HL-60 (cell line): Measurements from ENCODE around the gene LRP10.

Experiments used
- DNase-seq, 2 experiments: peaks; one replicate each; pipeline ENCODE4 v3.0.0-alpha.2; 2010 to 2020; ENCODE audit warnings: low read depth in 1 of 2, low spot score in 1 of 2
- H3K27ac ChIP-seq: fragments of 250-450 bp; sonication (Bioruptor Pico); replicated peaks from 2 replicates; pipeline ENCODE4 v1.5.1; 2020; ENCODE audit warnings: mild to moderate bottlenecking, moderate library complexity
- H3K27me3 ChIP-seq: fragments of 250-450 bp; sonication (Bioruptor Pico); 2 replicates; pipeline ENCODE4 v1.5.1; 2021; ENCODE audit warnings: mild to moderate bottlenecking, moderate library complexity; ENCODE audit not compliant: insufficient read depth, poor library complexity, severe bottlenecking
- H3K4me3 ChIP-seq: replicated peaks from 2 replicates; pipeline ENCODE4 v1.5.1; 2011; ENCODE audit warnings: mild to moderate bottlenecking, control low read depth, low read length; ENCODE audit not compliant: insufficient read depth
- CTCF ChIP-seq: IDR thresholded peaks from one replicate; pipeline ENCODE4 v1.5.1; 2011; ENCODE audit warnings: low read length, control low read depth, inconsistent platforms; ENCODE audit not compliant: insufficient read depth
- GABPA ChIP-seq: IDR thresholded peaks from 2 replicates; pipeline ENCODE4 v1.6.1; 2012; ENCODE audit warnings: low read depth
- POLR2AphosphoS5 ChIP-seq: IDR thresholded peaks from 2 replicates; pipeline ENCODE4 v1.6.1; 2012; ENCODE audit warnings: low read depth
- REST ChIP-seq: IDR thresholded peaks from 2 replicates; pipeline ENCODE4 v1.6.1; 2012; ENCODE audit warnings: low read depth; ENCODE audit not compliant: insufficient replicate concordance
- SPI1 ChIP-seq: IDR thresholded peaks from 2 replicates; pipeline ENCODE4 v1.6.1; 2012; ENCODE audit warnings: low read depth, mild to moderate bottlenecking, borderline replicate concordance

The LRP10 gene

GRCh38 chr14:22895402-22895801 is 23.9 kb downstream of the LRP10 start:
- Histone ChIP-seq H3K27ac (no peak overlapping the region), H3K27me3 (no peaks in the 10 kb centered on the region), H3K4me3 (no peak overlapping the region)
- TF ChIP-seq GABPA (no peak), SPI1 (no peak), POLR2AphosphoS5 (no peak), REST (no peak), CTCF (no peak)
- no peak for DNase-seq

- no peak overlapping the region for H3K4me3 ChIP-seq
- no peak for TF ChIP-seq REST
- DNase-seq: no peak
- H3K27ac ChIP-seq: no peak overlapping the region
- no peaks in the 10 kb centered on the region for H3K27me3 ChIP-seq
Measured at GRCh38 chr14:22896356-22896755, 24.8 kb downstream of the LRP10 start.

GRCh38 chr14:22896760-22897159 is 25.2 kb downstream of the LRP10 start:
- H3K27me3 ChIP-seq: no peaks in the 10 kb centered on the region
- no peak overlapping the region for H3K27ac ChIP-seq
- no peak for TF ChIP-seq SPI1
- no peak for TF ChIP-seq POLR2AphosphoS5
- TF ChIP-seq REST: no peak
- no peak for DNase-seq
- H3K4me3 ChIP-seq: no peak overlapping the region

- no peak for DNase-seq
- TF ChIP-seq SPI1 (no peak), POLR2AphosphoS5 (no peak), REST (no peak), CTCF (no peak), GABPA (no peak)
- no peak overlapping the region for H3K27ac ChIP-seq
Measured at GRCh38 chr14:22897357-22897756, 25.8 kb downstream of the LRP10 start.

More at GRCh38 chr14:22897357-22897756, 25.8 kb downstream of the LRP10 start:
- Histone ChIP-seq H3K27me3 (no peaks in the 10 kb centered on the region), H3K4me3 (no peak overlapping the region)
